ENCODE results near the gene SCEL.

Gene SCEL

GRCh38 chr13:77519808-77520207, 15.7 kb upstream of the SCEL start:
- no peak overlapping the region for H3K27ac ChIP-seq (ENCODE audit: low read depth, low read length)
- no peaks in the 10 kb centered on the region for H3K9me2 ChIP-seq (replicated peaks; ENCODE audit: control insufficient read depth, low read length)
- no peak overlapping the region for H3K4me3 ChIP-seq (ENCODE audit: low read length)
- H3K9me3 ChIP-seq (ENCODE audit: control insufficient read depth, insufficient read depth, low read length): no peaks in the 10 kb centered on the region
- no peaks in the 10 kb centered on the region for H4K20me1 ChIP-seq (ENCODE audit: control insufficient read depth, insufficient read depth, low read depth, low read length)
- H3K4me1 ChIP-seq (ENCODE audit: control insufficient read depth, low read length): no peaks in the 10 kb centered on the region
- H3K79me2 ChIP-seq (ENCODE audit: control insufficient read depth, low read length): no peaks in the 10 kb centered on the region
- H3K4me2 ChIP-seq (ENCODE audit: low read length): no peak overlapping the region
- TF ChIP-seq CTCF (IDR thresholded peaks at IDR 0.05; ENCODE audit: low read depth, low read length, poor library complexity, severe bottlenecking): no peak
- TF ChIP-seq EZH2phosphoT487 (IDR thresholded peaks at IDR 0.05; ENCODE audit: borderline replicate concordance, low read length): no peak
- H3K36me3 ChIP-seq (ENCODE audit: control insufficient read depth, low read length): no peaks in the 10 kb centered on the region
- peaks cover 6% of the 10 kb centered on the region for H3K27me3 ChIP-seq (ENCODE audit: control insufficient read depth, low read length)
- H3F3A ChIP-seq (ENCODE audit: control insufficient read depth, insufficient read depth): no peaks in the 10 kb centered on the region

- H3F3A ChIP-seq (ENCODE audit: control insufficient read depth, insufficient read depth): no peaks in the 10 kb centered on the region
- no peaks in the 10 kb centered on the region for H3K9me3 ChIP-seq (ENCODE audit: control insufficient read depth, insufficient read depth, low read length)
- no peaks in the 10 kb centered on the region for H4K20me1 ChIP-seq (ENCODE audit: control insufficient read depth, insufficient read depth, low read depth, low read length)
- H3K4me2 ChIP-seq (ENCODE audit: low read length): no peak overlapping the region
- no peaks in the 10 kb centered on the region for H3K4me1 ChIP-seq (ENCODE audit: control insufficient read depth, low read length)
- H3K27me3 ChIP-seq (ENCODE audit: control insufficient read depth, low read length): peaks cover 6% of the 10 kb centered on the region
- no peak overlapping the region for H3K27ac ChIP-seq (ENCODE audit: low read depth, low read length)
- no peaks in the 10 kb centered on the region for H3K79me2 ChIP-seq (ENCODE audit: control insufficient read depth, low read length)
- no peaks in the 10 kb centered on the region for H3K9me2 ChIP-seq (replicated peaks; ENCODE audit: control insufficient read depth, low read length)
- no peak for TF ChIP-seq EZH2phosphoT487 (IDR thresholded peaks at IDR 0.05; ENCODE audit: borderline replicate concordance, low read length)
- no peak for TF ChIP-seq CTCF (IDR thresholded peaks at IDR 0.05; ENCODE audit: low read depth, low read length, poor library complexity, severe bottlenecking)
- H3K36me3 ChIP-seq (ENCODE audit: control insufficient read depth, low read length): no peaks in the 10 kb centered on the region
- no peak overlapping the region for H3K4me3 ChIP-seq (ENCODE audit: low read length)
Measured at GRCh38 chr13:77521194-77521593, 14.3 kb upstream of the SCEL start.

GRCh38 chr13:77521595-77522367, 13.7 kb upstream of the SCEL start:
- H4K20me1 ChIP-seq (ENCODE audit: control insufficient read depth, insufficient read depth, low read depth, low read length): no peaks in the 10 kb centered on the region
- no peaks in the 10 kb centered on the region for H3F3A ChIP-seq (ENCODE audit: control insufficient read depth, insufficient read depth)
- H3K4me2 ChIP-seq (ENCODE audit: low read length): no peak overlapping the region
- H3K27ac ChIP-seq (ENCODE audit: low read depth, low read length): no peak overlapping the region
- no peaks in the 10 kb centered on the region for H3K79me2 ChIP-seq (ENCODE audit: control insufficient read depth, low read length)
- TF ChIP-seq EZH2phosphoT487 (IDR thresholded peaks at IDR 0.05; ENCODE audit: borderline replicate concordance, low read length) (no peak), CTCF (IDR thresholded peaks at IDR 0.05; ENCODE audit: low read depth, low read length, poor library complexity, severe bottlenecking) (no peak)
- H3K4me3 ChIP-seq (ENCODE audit: low read length): no peak overlapping the region
- H3K4me1 ChIP-seq (ENCODE audit: control insufficient read depth, low read length): no peaks in the 10 kb centered on the region
- H3K9me3 ChIP-seq (ENCODE audit: control insufficient read depth, insufficient read depth, low read length): no peaks in the 10 kb centered on the region
- no peaks in the 10 kb centered on the region for H3K36me3 ChIP-seq (ENCODE audit: control insufficient read depth, low read length)
- H3K9me2 ChIP-seq (replicated peaks; ENCODE audit: control insufficient read depth, low read length): no peaks in the 10 kb centered on the region
- H3K27me3 ChIP-seq (ENCODE audit: control insufficient read depth, low read length): peaks cover 6% of the 10 kb centered on the region

Measured in DOHH2 (cell line).